Dendritic cell treated with granulocyte-macrophage colony-stimulating factor and Interleukin-4, amounts not matched to agents 40 ng/mL and 50 ng/mL, for 4 days (primary cell): ENCODE results near the gene DMKN.
"Not testable (repeated sequence)": the region's sequence is repeated elsewhere in the genome, so short reads cannot be mapped to it uniquely, and the experiment has no call there.

Experiments
- H3K27ac Mint-ChIP-seq: one replicate; pipeline ENCODE4 v1.8.0; 2022; ENCODE audit warnings: mild to moderate bottlenecking, mixed read lengths
- H3K27me3 Mint-ChIP-seq: one replicate; pipeline ENCODE4 v1.8.0; 2022; ENCODE audit warnings: mild to moderate bottlenecking, mixed read lengths
- H3K36me3 Mint-ChIP-seq: one replicate; pipeline ENCODE4 v1.8.0; 2022; ENCODE audit warnings: low read depth, mixed read lengths
- H3K4me1 Mint-ChIP-seq: one replicate; pipeline ENCODE4 v1.8.0; 2022; ENCODE audit warnings: low read depth, mixed read lengths
- H3K4me3 Mint-ChIP-seq: one replicate; pipeline ENCODE4 v1.8.0; 2022; ENCODE audit warnings: mild to moderate bottlenecking, moderate library complexity, mixed read lengths
- H3K9me3 Mint-ChIP-seq: one replicate; pipeline ENCODE4 v1.8.0; 2022; ENCODE audit warnings: mixed read lengths
- intact Hi-C: fragments of 100-400 bp; cut with micrococcal nuclease; formaldehyde crosslinking; loops from one replicate; pipeline ENCODE4 v1.15.0; 2022

The DMKN gene

DNA sequence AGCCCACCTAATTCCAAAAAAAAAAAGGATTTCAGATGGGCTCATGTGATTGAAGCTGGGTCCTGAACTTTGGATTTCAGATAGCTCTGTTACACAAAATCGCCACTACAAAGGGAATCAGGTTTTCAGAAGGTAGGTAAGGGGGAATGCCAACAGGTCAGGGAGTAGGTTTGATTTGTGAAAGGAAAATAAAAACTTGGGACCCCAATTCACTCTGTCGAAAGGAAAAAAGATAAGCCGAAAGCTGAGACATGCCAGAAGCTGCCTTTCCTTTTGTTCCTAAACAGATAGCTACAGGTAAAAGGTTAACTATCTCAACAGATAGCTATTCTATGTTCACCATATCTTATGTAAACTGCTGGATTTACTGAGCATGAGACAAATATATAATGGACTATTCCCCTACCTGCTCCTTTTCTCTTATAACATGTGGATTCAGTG is 27.2 kb downstream of the DMKN start:
- no peaks in the 10 kb centered on the region for H3K36me3 Mint-ChIP-seq
- no peaks in the 10 kb centered on the region for H3K4me1 Mint-ChIP-seq
- peaks cover 59% of the 10 kb centered on the region for H3K27me3 Mint-ChIP-seq
- H3K4me3 Mint-ChIP-seq, result no peak overlapping the region
- H3K27ac Mint-ChIP-seq, result no peak overlapping the region
- intact Hi-C loops, result no loop called here
- H3K9me3 Mint-ChIP-seq, result no peaks in the 10 kb centered on the region

DNA sequence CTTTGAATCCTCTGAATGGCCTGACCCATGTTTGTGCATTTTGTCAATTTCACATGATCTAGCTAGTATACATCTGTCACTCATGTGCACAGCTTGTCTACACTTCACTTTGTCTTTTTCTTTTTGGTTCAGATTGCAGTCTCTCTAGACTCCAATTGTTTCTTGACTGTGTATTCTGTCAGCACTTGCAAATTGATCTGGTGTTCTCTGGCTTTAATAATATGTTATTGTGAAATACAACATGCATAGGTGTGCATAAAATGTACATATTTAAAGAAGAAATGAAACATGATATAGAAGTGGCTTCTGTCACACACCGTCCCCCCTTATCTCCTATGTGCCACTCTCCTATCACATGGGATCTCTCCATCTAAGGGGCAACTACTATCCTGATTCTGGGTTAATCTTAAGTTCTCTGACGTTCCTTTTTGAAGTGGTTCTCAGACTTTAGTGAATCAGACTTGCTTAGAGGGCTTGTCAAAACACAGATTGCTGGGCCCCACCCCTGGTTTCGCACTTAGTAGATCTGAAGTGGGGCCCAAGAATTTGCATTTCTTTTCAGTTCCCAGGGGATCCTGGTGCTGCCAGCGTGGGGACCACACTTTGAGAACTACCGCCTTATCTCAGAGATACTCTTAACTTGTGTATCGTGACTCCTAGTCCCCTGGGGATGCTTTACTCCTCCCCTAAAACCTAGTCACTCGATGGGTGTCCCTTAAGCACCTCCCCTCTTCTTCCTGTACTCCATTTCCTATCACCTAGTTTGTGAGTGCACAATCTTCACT is 29.0 kb downstream of the DMKN start:
- intact Hi-C loops, result no loop called here
- Mint-ChIP-seq H3K27me3 (peaks cover 47% of the 10 kb centered on the region), H3K9me3 (no peaks in the 10 kb centered on the region), H3K27ac (no peak overlapping the region), H3K4me3 (no peak overlapping the region), H3K36me3 (no peaks in the 10 kb centered on the region), H3K4me1 (no peaks in the 10 kb centered on the region)

GRCh38 chr19:35483089-35483488 is 30.4 kb downstream of the DMKN start:
- H3K4me3 Mint-ChIP-seq, result no peak overlapping the region
- H3K27ac Mint-ChIP-seq, result no peak overlapping the region
- no peaks in the 10 kb centered on the region for H3K9me3 Mint-ChIP-seq
- H3K4me1 Mint-ChIP-seq, result no peaks in the 10 kb centered on the region
- no peaks in the 10 kb centered on the region for H3K36me3 Mint-ChIP-seq
- intact Hi-C loops, result no loop called here
- H3K27me3 Mint-ChIP-seq, result peaks cover 38% of the 10 kb centered on the region

GRCh38 chr19:35478794-35479677 is 34.4 kb downstream of the DMKN start:
- H3K36me3 Mint-ChIP-seq, result no peaks in the 10 kb centered on the region
- no peak overlapping the region for H3K4me3 Mint-ChIP-seq
- peaks cover 34% of the 10 kb centered on the region for H3K27me3 Mint-ChIP-seq
- no peaks in the 10 kb centered on the region for H3K9me3 Mint-ChIP-seq
- intact Hi-C loops, result no loop called here
- H3K4me1 Mint-ChIP-seq, result no peaks in the 10 kb centered on the region
- no peak overlapping the region for H3K27ac Mint-ChIP-seq

DNA sequence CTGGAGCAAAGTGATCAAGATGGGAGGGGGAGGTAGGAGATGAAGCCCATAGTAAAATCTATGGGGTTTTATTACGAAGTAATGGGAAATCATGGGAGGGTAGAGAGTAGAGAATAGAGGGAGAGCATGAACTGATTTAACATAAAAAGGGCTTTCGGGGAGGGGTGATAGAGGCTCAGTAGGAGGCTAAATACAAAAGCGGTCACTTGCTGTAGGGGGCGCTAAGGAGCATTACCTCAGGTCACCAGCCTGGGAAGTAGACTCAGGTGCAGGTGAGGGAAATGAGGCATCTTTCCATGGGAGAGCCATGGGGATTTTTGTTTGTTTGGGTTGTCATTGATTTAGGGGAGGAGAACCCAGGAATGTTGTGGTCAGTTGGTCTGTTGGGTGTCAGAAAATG is 37.3 kb downstream of the DMKN start:
- no peak overlapping the region for H3K4me3 Mint-ChIP-seq
- no peaks in the 10 kb centered on the region for H3K36me3 Mint-ChIP-seq
- peaks cover 28% of the 10 kb centered on the region for H3K27me3 Mint-ChIP-seq
- H3K9me3 Mint-ChIP-seq, result no peaks in the 10 kb centered on the region
- H3K27ac Mint-ChIP-seq, result no peak overlapping the region
- intact Hi-C loops, result no loop called here
- H3K4me1 Mint-ChIP-seq, result no peaks in the 10 kb centered on the region

DNA sequence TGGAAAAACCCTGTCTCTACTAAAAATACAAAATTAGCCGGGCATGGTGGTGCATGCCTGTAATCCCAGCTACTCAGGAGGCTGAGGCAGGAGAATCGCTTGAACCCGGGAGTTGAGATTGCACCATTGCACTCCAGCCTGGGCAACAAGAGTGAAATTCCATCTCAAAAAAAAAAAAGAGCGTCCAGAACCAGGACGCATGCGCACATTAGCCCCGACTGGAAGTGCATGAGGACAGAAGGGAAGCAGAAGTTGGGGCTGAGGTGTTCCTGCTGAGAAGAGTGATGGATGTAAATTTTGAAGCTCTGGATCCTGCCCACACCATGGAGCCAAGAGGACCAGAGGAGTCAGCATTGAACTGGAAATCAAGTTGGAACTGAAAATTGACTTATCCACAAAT is 38.9 kb downstream of the DMKN start:
- H3K36me3 Mint-ChIP-seq, H3K27ac Mint-ChIP-seq, H3K4me1 Mint-ChIP-seq, H3K9me3 Mint-ChIP-seq, intact Hi-C loops, H3K4me3 Mint-ChIP-seq: not testable (repeated sequence)
- peaks cover 25% of the 10 kb centered on the region for H3K27me3 Mint-ChIP-seq

DNA sequence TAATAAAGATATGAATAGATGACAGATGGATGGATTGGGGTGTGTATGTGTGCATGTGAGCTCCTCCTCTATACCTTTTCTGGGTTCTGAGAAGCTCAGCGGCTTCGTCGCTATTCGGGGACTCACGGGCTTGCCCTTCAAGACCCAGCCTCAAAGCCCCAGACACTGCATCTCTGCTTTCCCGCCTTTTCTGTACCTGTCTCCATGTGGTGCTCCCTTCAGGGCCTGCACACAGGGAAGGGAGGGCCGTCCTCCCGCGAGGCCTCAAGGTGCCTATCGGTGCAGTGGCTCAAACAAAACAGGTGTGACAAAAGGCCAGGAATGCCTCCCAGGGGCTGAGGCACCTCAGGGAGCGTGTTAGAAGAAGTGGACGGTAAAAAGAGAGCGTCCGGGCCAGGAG is 39.3 kb downstream of the DMKN start:
- H3K27ac Mint-ChIP-seq, result no peak overlapping the region
- H3K27me3 Mint-ChIP-seq, result peaks cover 25% of the 10 kb centered on the region
- H3K4me3 Mint-ChIP-seq, result no peak overlapping the region
- peaks cover 9% of the 10 kb centered on the region for H3K4me1 Mint-ChIP-seq
- H3K9me3 Mint-ChIP-seq, result no peaks in the 10 kb centered on the region
- intact Hi-C loops, result no loop called here
- no peaks in the 10 kb centered on the region for H3K36me3 Mint-ChIP-seq

GRCh38 chr19:35471946-35472345 is 41.5 kb downstream of the DMKN start:
- intact Hi-C loops, result no loop called here
- Mint-ChIP-seq H3K27ac (no peak overlapping the region), H3K4me1 (peaks cover 15% of the 10 kb centered on the region), H3K9me3 (no peaks in the 10 kb centered on the region), H3K36me3 (no peaks in the 10 kb centered on the region), H3K4me3 (no peak overlapping the region), H3K27me3 (peaks cover 26% of the 10 kb centered on the region)

DNA sequence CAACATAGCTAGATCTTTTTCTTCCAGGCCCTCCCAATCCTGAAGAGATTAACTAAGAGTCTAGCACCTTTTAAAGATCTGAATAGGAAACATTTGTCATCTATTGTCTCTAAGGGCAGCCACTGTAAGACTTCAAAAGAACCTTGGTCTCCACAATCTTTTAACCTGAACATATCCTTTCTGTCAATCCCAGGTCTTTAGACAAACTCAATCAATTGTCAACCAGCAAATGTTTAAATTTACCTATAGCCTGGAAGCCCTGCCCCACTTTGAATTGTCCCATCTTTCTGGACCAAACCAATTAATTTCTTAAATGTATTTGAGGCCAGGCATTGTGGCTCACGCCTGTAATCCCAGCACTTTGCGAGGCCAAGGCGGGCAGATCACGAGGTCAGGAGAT is 42.4 kb downstream of the DMKN start:
- H3K4me3 Mint-ChIP-seq, H3K9me3 Mint-ChIP-seq, intact Hi-C loops, H3K36me3 Mint-ChIP-seq, H3K27ac Mint-ChIP-seq: not testable (repeated sequence)
- Mint-ChIP-seq H3K4me1 (peaks cover 15% of the 10 kb centered on the region), H3K27me3 (peaks cover 23% of the 10 kb centered on the region)

GRCh38 chr19:35470128-35470527 is 43.3 kb downstream of the DMKN start:
- peaks cover 15% of the 10 kb centered on the region for H3K4me1 Mint-ChIP-seq
- peaks cover 20% of the 10 kb centered on the region for H3K27me3 Mint-ChIP-seq
- no peak overlapping the region for H3K4me3 Mint-ChIP-seq
- no peaks in the 10 kb centered on the region for H3K36me3 Mint-ChIP-seq
- no peak overlapping the region for H3K27ac Mint-ChIP-seq
- intact Hi-C loops, result no loop called here
- no peaks in the 10 kb centered on the region for H3K9me3 Mint-ChIP-seq

DNA sequence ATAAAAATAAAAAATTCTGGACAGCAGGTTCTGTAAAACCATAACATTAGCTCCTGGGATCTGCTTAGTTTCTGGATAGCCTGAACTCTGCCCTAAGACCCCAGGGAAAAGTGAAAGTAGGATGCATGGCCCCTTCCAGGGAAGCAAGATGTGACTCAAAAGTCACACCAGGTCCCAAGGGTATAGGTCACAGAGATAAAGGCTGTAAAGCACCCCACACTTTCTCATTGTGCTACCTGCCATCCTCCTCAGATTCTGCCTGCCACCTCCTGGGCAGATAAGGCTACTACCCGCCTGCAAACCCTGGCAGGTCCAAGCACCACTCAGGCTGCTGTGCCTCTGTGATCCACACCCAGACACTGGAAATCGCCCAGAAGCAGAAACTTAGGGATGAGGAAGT is 44.8 kb downstream of the DMKN start:
- Mint-ChIP-seq H3K27me3 (peaks cover 20% of the 10 kb centered on the region), H3K36me3 (no peaks in the 10 kb centered on the region), H3K9me3 (no peaks in the 10 kb centered on the region), H3K4me3 (no peak overlapping the region), H3K27ac (no peak overlapping the region), H3K4me1 (peaks cover 17% of the 10 kb centered on the region)
- intact Hi-C loops, result loop anchor here (2.0 to 5.0 kb wide), 2 partner anchors 46 to 116 kb away; no protein-coding TSS in a partner anchor

- Mint-ChIP-seq H3K36me3 (no peaks in the 10 kb centered on the region), H3K4me1 (peaks cover 34% of the 10 kb centered on the region), H3K4me3 (no peak overlapping the region), H3K9me3 (no peaks in the 10 kb centered on the region), H3K27me3 (peaks cover 18% of the 10 kb centered on the region), H3K27ac (no peak overlapping the region)
- intact Hi-C loops, result loop anchor here (5.0 kb wide), 1 partner anchor 44 kb away; no protein-coding TSS in a partner anchor
These were observed 47.2 kb downstream of the DMKN start for GRCh38 chr19:35466259-35466658.

GRCh38 chr19:35462956-35463355 is 50.5 kb downstream of the DMKN start:
- peak overlapping the region; percentile 10 for H3K4me3 Mint-ChIP-seq
- H3K36me3 Mint-ChIP-seq, result not testable (repeated sequence)
- peak overlapping the region; percentile 66 for H3K27ac Mint-ChIP-seq

GRCh38 chr19:35462476-35462953 is 50.9 kb downstream of the DMKN start:
- no peaks in the 10 kb centered on the region for H3K9me3 Mint-ChIP-seq
- H3K27me3 Mint-ChIP-seq, result peaks cover 41% of the 10 kb centered on the region
- no peaks in the 10 kb centered on the region for H3K36me3 Mint-ChIP-seq
- no peak overlapping the region for H3K4me3 Mint-ChIP-seq
- peaks cover 54% of the 10 kb centered on the region for H3K4me1 Mint-ChIP-seq
- intact Hi-C loops, result loop anchor here (2.0 kb wide), 1 partner anchor 14 kb away; the partner anchor contains the start of gene FFAR2
- peak overlapping the region; percentile 66 for H3K27ac Mint-ChIP-seq

More at GRCh38 chr19:35462956-35463355, 50.5 kb downstream of the DMKN start:
- intact Hi-C loops, result loop anchor here (2.0 kb wide), 1 partner anchor 14 kb away; the partner anchor contains the start of gene FFAR2
- peaks cover 38% of the 10 kb centered on the region for H3K27me3 Mint-ChIP-seq
- H3K9me3 Mint-ChIP-seq, result not testable (repeated sequence)
- peaks cover 51% of the 10 kb centered on the region for H3K4me1 Mint-ChIP-seq
